Measurements from ENCODE around the gene MAGEF1. TPM values are rescaled to one million over a fixed set of nuclear protein-coding genes. Genes with fewer than 3 reads are reported as not detected.

MAGEF1 gene
- total RNA-seq, 4 donors from 2014 or later = 48.8 to 70.8 (median 63.5) TPM

- DNase-seq = no peak
- Histone ChIP-seq H3K4me3 (replicated peaks in 1 of 3) (no peak overlapping the region), H3K27ac (no peak overlapping the region), H3K4me1 (peaks cover 13 to 18% of the 10 kb centered on the region in 2 donors), H3K36me3 (no peaks in the 10 kb centered on the region), H3K9me3 (no peaks in the 10 kb centered on the region), H3K27me3 (no peaks in the 10 kb centered on the region)
- no peak for TF ChIP-seq CTCF (IDR thresholded peaks at IDR 0.05)
- no peak for TF ChIP-seq POLR2A (IDR thresholded peaks at IDR 0.05)
- 83 to 85% methylated on average over 4 of the region's 4 CpGs for WGBS, 2 donors
- intact Hi-C loops (cut with DNase I) = no loop called here
Observed at GRCh38 chr3:184719709-184720108, 7.8 kb upstream of the MAGEF1 start.

- no peak for DNase-seq
- Histone ChIP-seq H3K27ac (no peak overlapping the region), H3K4me1 (peaks cover 13 to 18% of the 10 kb centered on the region in 2 donors), H3K4me3 (replicated peaks in 1 of 3) (no peak overlapping the region), H3K9me3 (no peaks in the 10 kb centered on the region), H3K27me3 (no peaks in the 10 kb centered on the region), H3K36me3 (no peaks in the 10 kb centered on the region)
- no peak for TF ChIP-seq POLR2A (IDR thresholded peaks at IDR 0.05)
- no peak for TF ChIP-seq CTCF (IDR thresholded peaks at IDR 0.05)
- intact Hi-C loops (cut with DNase I) = no loop called here
- WGBS, 2 donors = 84 to 97% methylated on average over 3 of the region's 3 CpGs
Observed at GRCh38 chr3:184718431-184718830, 6.6 kb upstream of the MAGEF1 start.

GRCh38 chr3:184717399-184717983, 5.6 kb upstream of the MAGEF1 start:
- no peak overlapping the region for H3K27ac ChIP-seq
- TF ChIP-seq POLR2A (IDR thresholded peaks at IDR 0.05) (no peak), CTCF (IDR thresholded peaks at IDR 0.05) (no peak)
- no peaks in the 10 kb centered on the region for H3K9me3 ChIP-seq
- no peaks in the 10 kb centered on the region for H3K36me3 ChIP-seq
- H3K27me3 ChIP-seq = no peaks in the 10 kb centered on the region
- intact Hi-C loops (cut with DNase I) = no loop called here
- WGBS, 2 donors = 70 to 72% methylated on average over 8 of the region's 8 CpGs
- no peak for DNase-seq
- H3K4me3 ChIP-seq (replicated peaks in 1 of 3) = no peak overlapping the region
- peaks cover 13 to 18% of the 10 kb centered on the region in 2 donors for H3K4me1 ChIP-seq

GRCh38 chr3:184716622-184717398, 4.9 kb upstream of the MAGEF1 start:
- DNase-seq = peak; percentile 24 to 26
- 47 to 50% methylated on average over 15 to 19 of the region's 20 CpGs for WGBS, 2 donors
- Histone ChIP-seq H3K27ac (peak overlapping the region; percentile 4 to 49 (median 32)), H3K36me3 (no peaks in the 10 kb centered on the region), H3K4me3 (replicated peaks in 1 of 3) (no peak overlapping the region), H3K9me3 (no peaks in the 10 kb centered on the region), H3K4me1 (peaks cover 13 to 18% of the 10 kb centered on the region in 2 donors), H3K27me3 (no peaks in the 10 kb centered on the region)
- TF ChIP-seq CTCF (IDR thresholded peaks at IDR 0.05) = no peak
- TF ChIP-seq POLR2A (IDR thresholded peaks at IDR 0.05) = no peak
- intact Hi-C loops (cut with DNase I) = no loop called here
